K562 (cell line): Measurements from ENCODE around the gene ADIPOR2. TPM values are rescaled to one million over a fixed set of nuclear protein-coding genes. Genes with fewer than 3 reads are reported as not detected.

ENCODE experiments used
- BRD9 ChIP-seq: fragments of 450-650 bp; IDR thresholded peaks from 2 replicates; pipeline ENCODE4 v1.6.1; 2018; ENCODE audit warnings: low read depth; ENCODE audit not compliant: partially characterized antibody
- CHD7 ChIP-seq: fragments of 200-600 bp; sonication (generic); IDR thresholded peaks from one replicate; pipeline ENCODE4 v1.6.1; 2012; ENCODE audit warnings: mild to moderate bottlenecking, low read depth, low read length, inconsistent platforms
- ZBTB40 ChIP-seq, 2 experiments: fragments of 450-650 bp in 1 of 2; sonication (generic) in 1 of 2; formaldehyde crosslinking in 1 of 2; IDR thresholded peaks; 2 replicates each; pipeline versions ENCODE4 v1.7.1 to v1.9.0; 2016 to 2022; ENCODE audit warnings: inconsistent platforms in 1 of 2, mild to moderate bottlenecking in 1 of 2, missing genetic modification reagents in 1 of 2
- polyA plus RNA-seq, 8 experiments: library from polyadenylated mRNA; depleted of rRNA in 4 of 8; stranded (reverse) in 5 of 8; unstranded in 3 of 8; fragments of >200 nt; fragmentation: Nextera tagmentation in 2 of 8; fragmentation: Illumina TruSeq in 1 of 8; extraction: Ambion mirVana in 2 of 8; extraction: Trizol in 1 of 8; gene quantifications; 2 replicates each; pipeline versions ENCODE4 v1.2.1 to v1.2.3, GENCODE V29; 2011 to 2014; ENCODE audit warnings: inconsistent platforms in 1 of 8, missing spikeins in 1 of 8
- total RNA-seq, 7 experiments: library from RNA; depleted of rRNA in 6 of 7; stranded (reverse); fragments of >200 nt in 6 of 7; fragmentation: Illumina TruSeq in 2 of 7; extraction: Trizol in 2 of 7; gene quantifications; 2 replicates each; pipeline versions ENCODE4 v1.2.1 to v1.2.3, GENCODE V29; 2011 to 2021; ENCODE audit warnings: low replicate concordance in 1 of 7

The ADIPOR2 gene
- total and polyA plus RNA-seq, 9 of the 15 experiments (the other 6 are each of a cell fraction or from before 2014, with no cell fraction given): 10.9 to 63.5 (median 46.0) TPM

- no peak for TF ChIP-seq CHD7
- no peak for TF ChIP-seq BRD9
- no peak for TF ChIP-seq ZBTB40 (IDR thresholded peaks at IDR 0.05)
- TF ChIP-seq ZBTB40 (CRISPR knock-in tag; IDR thresholded peaks at IDR 0.05): no peak
Measured at GRCh38 chr12:1787714-1788113, 96.8 kb downstream of the ADIPOR2 start (continued).
